Pancreas (tissue), 10 donors: Measurements from ENCODE around the gene ZNF746. TPM values are rescaled to one million over a fixed set of nuclear protein-coding genes. Genes with fewer than 3 reads are reported as not detected.

Source experiments
- ATAC-seq, 4 donors: fragments of 200-7000 bp; cut with Tn5 transposase; one replicate each; pipeline versions ENCODE4 v1.8.0 to v1.9.1; 2020; ENCODE audit warnings: mild to moderate bottlenecking in 4 of 4, moderate library complexity in 4 of 4
- DNase-seq, 6 donors: peaks; one replicate each; pipeline ENCODE4 v3.0.0-alpha.2; 2020
- FAIRE-seq: peaks from 2 replicates; lab custom pipeline; 2012; peaks lifted over from hg19 to GRCh38; lab: Jason Lieb, UNC
- H3K27ac ChIP-seq, 4 donors: fragments of 200-600 bp; sonication (generic); 1 replicate in 3 of 4; 2 replicates in 1 of 4; pipeline versions ENCODE4 v1.5.0 to v1.8.0; 2020
- H3K27me3 ChIP-seq, 4 donors: fragments of 200-600 bp; one replicate each; pipeline ENCODE4 v1.8.0; 2021
- H3K36me3 ChIP-seq, 3 donors: fragments of 200-600 bp; sonication (generic) in 1 of 3; one replicate each; pipeline versions ENCODE4 v1.5.0 to v1.8.0; 2020 to 2021
- H3K4me1 ChIP-seq, 3 donors: fragments of 200-600 bp; one replicate each; pipeline ENCODE4 v1.8.0; 2021
- H3K4me3 ChIP-seq, 4 donors: fragments of 200-600 bp; sonication (generic) in 2 of 4; one replicate each; pipeline versions ENCODE4 v1.5.0 to v1.8.0; 2020 to 2021
- H3K9me3 ChIP-seq, 4 donors: fragments of 200-600 bp; one replicate each; pipeline ENCODE4 v1.8.0; 2021
- WGBS, 2 donors: extraction: QIAGEN DNeasy Blood & Tissue Kit; methylation state at CpG; one replicate each; pipeline ENCODE4 v1.1.7; 2013; 5-methylcytosine and 5-hydroxymethylcytosine counted together
- intact Hi-C, 3 donors: fragments of 100-400 bp; cut with DNase I; formaldehyde crosslinking; loops; one replicate each; pipeline versions ENCODE4 v1.11.1 to v1.14.2; 2022
- polyA plus RNA-seq, 2 donors: library from polyadenylated mRNA; stranded (reverse); fragments of 200-250 nt; gene quantifications; one replicate each; pipeline ENCODE4 v1.2.3, GENCODE V29; 2013
- total RNA-seq, 6 donors: library from RNA; stranded (reverse); fragmentation: NEBNext Ultra II Directional in 4 of 6; extraction: Animal tissue kit (Norgen Biotek cat#: 25700) in 4 of 6; gene quantifications; one replicate each; pipeline versions ENCODE4 v1.2.1 to v1.2.4, GENCODE V29; 2021 to 2023
- TF ChIP-seq, protein P1 (sequence below), 4 donors: fragments of 200-600 bp; sonication (generic) in 3 of 4; IDR thresholded peaks; one replicate each; pipeline versions ENCODE4 v1.5.0 to v1.8.0; 2021; ENCODE audit warnings: antibody characterized with exemption in 4 of 4
- donor health status: healthy with polysubstance abuse.
- donor health status: DM: no; HTN: no; CAD: no; lungs with moderate emphysema.
- donor health status: DM: no; HTN: no; CAD: no.
- donor health status: control.
- donor health status: control.
- donor health status: Bipolar disorder and iron deficiency.
- donor health status: DM: yes; HTN: yes; CAD: no.
- donor health status: DM: no; HTN: no; CAD: no.
- donor health status: DM: no; HTN: no; CAD: no.
- donor health status: DM: yes; HTN: yes; CAD: no.

ZNF746 gene
- total and polyA plus RNA-seq, 8 donors: 6.3 to 10.9 (median 7.1) TPM

DNA sequence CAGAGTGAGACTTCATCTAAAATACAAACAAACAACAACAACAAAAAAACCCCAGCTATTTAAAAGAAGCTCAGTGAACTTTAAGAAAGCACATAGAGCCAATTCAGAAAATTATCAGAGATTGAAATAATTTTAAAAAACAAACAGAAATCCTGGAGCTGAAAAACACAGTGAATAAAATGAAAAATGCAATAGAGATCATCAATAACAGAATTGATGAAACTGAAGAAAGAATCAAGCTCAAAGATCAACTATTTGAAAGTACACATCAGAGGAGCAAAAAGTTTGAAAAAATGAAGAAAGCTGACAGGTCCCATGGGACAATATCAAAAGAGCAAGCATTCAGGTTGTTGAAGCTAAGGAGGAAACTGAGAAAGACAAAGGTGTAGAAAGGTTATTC is 12.2 kb upstream of the ZNF746 start:
- FAIRE-seq (no peak), DNase-seq (no peak), ATAC-seq (no peak)
- Histone ChIP-seq H3K36me3 (no peaks in the 10 kb centered on the region), H3K4me3 (no peak overlapping the region), H3K9me3 (peaks cover 0 to 3% (median 0%) of the 10 kb centered on the region in 4 donors), H3K27ac (no peak overlapping the region), H3K27me3 (no peaks in the 10 kb centered on the region), H3K4me1 (no peaks in the 10 kb centered on the region)
- TF ChIP-seq, protein P1, sequence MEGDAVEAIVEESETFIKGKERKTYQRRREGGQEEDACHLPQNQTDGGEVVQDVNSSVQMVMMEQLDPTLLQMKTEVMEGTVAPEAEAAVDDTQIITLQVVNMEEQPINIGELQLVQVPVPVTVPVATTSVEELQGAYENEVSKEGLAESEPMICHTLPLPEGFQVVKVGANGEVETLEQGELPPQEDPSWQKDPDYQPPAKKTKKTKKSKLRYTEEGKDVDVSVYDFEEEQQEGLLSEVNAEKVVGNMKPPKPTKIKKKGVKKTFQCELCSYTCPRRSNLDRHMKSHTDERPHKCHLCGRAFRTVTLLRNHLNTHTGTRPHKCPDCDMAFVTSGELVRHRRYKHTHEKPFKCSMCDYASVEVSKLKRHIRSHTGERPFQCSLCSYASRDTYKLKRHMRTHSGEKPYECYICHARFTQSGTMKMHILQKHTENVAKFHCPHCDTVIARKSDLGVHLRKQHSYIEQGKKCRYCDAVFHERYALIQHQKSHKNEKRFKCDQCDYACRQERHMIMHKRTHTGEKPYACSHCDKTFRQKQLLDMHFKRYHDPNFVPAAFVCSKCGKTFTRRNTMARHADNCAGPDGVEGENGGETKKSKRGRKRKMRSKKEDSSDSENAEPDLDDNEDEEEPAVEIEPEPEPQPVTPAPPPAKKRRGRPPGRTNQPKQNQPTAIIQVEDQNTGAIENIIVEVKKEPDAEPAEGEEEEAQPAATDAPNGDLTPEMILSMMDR (IDR thresholded peaks at IDR 0.05): no peak
- intact Hi-C loops: no loop called here

DNA sequence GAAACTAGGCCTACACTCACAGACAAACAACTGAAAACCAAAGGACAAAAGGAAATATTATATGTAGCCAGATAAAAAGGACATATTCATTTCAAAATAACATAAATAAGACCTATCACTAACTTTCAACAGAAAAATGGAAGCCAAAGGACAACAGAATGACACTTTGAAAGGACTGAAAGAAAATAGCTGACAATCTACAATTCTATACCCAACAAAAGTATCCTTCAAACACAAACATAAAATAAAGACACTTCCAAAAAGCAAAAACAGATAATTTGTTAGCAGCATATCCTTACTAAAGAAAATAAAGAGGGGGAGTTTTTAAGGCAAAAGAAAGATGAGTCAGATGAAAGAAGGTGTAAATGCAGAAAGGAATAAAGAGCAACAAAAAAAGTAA is 7.9 kb upstream of the ZNF746 start:
- Histone ChIP-seq H3K4me3 (no peak overlapping the region), H3K9me3 (peaks cover 0 to 3% (median 0%) of the 10 kb centered on the region in 4 donors), H3K36me3 (no peaks in the 10 kb centered on the region), H3K27ac (no peak overlapping the region), H3K27me3 (no peaks in the 10 kb centered on the region), H3K4me1 (no peaks in the 10 kb centered on the region)
- ATAC-seq: no peak
- intact Hi-C loops: no loop called here
- TF ChIP-seq, protein P1 (IDR thresholded peaks at IDR 0.05): no peak
- no peak for DNase-seq
- FAIRE-seq: no peak

DNA sequence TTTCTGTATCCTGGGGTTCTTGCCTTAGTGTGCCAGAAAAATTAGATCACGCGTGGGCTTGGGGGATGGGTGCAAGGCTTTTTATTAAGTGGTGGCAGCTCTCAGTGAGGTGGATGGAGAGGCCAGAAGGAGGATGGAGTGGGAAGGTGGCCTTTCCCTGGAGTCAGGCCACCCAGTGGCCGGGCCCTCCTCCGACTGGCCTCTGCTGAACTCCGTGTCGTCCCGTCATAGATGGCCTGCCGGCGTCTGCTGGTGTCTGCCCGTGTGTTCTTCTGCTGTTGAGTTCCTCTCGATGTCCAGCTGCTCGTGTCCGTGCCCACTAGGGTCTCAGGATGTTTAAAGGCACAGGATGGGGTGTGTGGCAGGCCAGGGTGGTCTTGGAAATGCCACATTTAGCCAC is 4.0 kb upstream of the ZNF746 start:
- TF ChIP-seq, protein P1 (IDR thresholded peaks at IDR 0.05): no peak
- ATAC-seq (no peak), DNase-seq (no peak), FAIRE-seq (no peak)
- Histone ChIP-seq H3K4me1 (peaks cover 0 to 5% (median 0%) of the 10 kb centered on the region in 3 donors), H3K27me3 (no peaks in the 10 kb centered on the region), H3K36me3 (no peaks in the 10 kb centered on the region), H3K4me3 (no peak overlapping the region), H3K27ac (no peak overlapping the region), H3K9me3 (no peaks in the 10 kb centered on the region)
- intact Hi-C loops: no loop called here
- WGBS, 2 donors: 50 to 73% methylated on average over 13 of the region's 13 CpGs

DNA sequence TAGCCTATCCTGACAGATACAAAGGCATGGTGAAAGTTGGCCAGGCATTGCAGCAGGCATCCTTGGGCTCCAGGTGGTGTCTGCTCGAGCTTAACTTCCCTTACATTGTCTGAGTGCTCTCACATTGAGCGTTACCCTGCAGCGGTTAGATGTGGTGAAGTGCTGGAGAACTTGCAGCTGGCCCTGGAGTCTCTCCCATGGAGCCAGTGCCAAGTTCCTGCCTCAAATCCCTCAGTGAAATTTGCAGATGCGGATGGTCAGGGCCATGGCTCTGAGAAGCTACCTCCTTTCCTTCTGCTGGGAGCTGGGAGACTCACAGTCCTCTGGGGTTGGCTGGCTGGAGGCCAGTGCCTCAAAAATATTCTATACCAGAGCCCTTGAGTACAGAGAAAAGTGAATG is 3.3 kb upstream of the ZNF746 start:
- H3K4me1 ChIP-seq: peaks cover 0 to 8% (median 0%) of the 10 kb centered on the region in 3 donors
- H3K4me3 ChIP-seq: no peak overlapping the region
- no peaks in the 10 kb centered on the region for H3K9me3 ChIP-seq
- intact Hi-C loops: no loop called here
- DNase-seq: no peak
- no peaks in the 10 kb centered on the region for H3K36me3 ChIP-seq
- WGBS, 2 donors: 64 to 69% methylated on average over 4 of the region's 4 CpGs
- no peak for FAIRE-seq
- no peak for ATAC-seq
- no peak overlapping the region for H3K27ac ChIP-seq
- TF ChIP-seq, protein P1 (IDR thresholded peaks at IDR 0.05): no peak
- no peaks in the 10 kb centered on the region for H3K27me3 ChIP-seq

DNA sequence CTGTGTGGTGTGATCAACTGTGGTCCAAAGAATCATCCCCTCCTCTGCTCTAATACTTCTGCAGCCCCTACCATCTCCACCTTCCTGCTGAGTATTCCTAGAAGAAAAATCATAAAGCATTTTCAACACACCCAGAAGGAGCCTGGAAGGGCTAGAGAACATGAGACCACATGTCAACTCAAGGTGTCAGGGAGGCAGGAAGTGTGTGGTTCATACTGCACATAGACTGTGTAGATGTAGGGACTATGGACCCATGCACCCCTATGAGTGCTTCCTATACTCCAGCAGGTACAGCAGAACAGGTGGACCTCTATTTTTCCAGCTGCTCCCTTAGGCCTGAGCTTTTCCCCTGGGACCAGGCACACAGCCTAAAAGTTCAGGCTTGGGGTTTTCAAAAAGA is 2.6 kb upstream of the ZNF746 start:
- H3K4me1 ChIP-seq: peaks cover 0 to 13% (median 0%) of the 10 kb centered on the region in 3 donors
- no peaks in the 10 kb centered on the region for H3K9me3 ChIP-seq
- intact Hi-C loops: no loop called here
- DNase-seq: no peak
- no peak for FAIRE-seq
- H3K27me3 ChIP-seq: no peaks in the 10 kb centered on the region
- no peak overlapping the region for H3K27ac ChIP-seq
- no peaks in the 10 kb centered on the region for H3K36me3 ChIP-seq
- no peak for ATAC-seq
- no peak overlapping the region for H3K4me3 ChIP-seq
- TF ChIP-seq, protein P1 (IDR thresholded peaks at IDR 0.05): no peak
